ENCODE measurements around the gene ANGPTL8.

GRCh38 chr19:11278670-11279069 lies 39.3 kb downstream of the ANGPTL8 start:
- TF ChIP-seq EZH2 (IDR thresholded peaks at IDR 0.05; ENCODE audit: low read depth): no peak
- no peak for TF ChIP-seq CTCF (conservative IDR thresholded peaks at IDR 0.05)

Data from PC-9 (cell line).